ENCODE measurements around the gene TLK1. TPM values are rescaled to one million over a fixed set of nuclear protein-coding genes. Genes with fewer than 3 reads are reported as not detected.

TLK1 gene
- total RNA-seq, 1 donor from 2014 or later = 45.7 TPM

- H3K4me3 Mint-ChIP-seq (ENCODE audit: unreplicated experiment) = no peak overlapping the region
- DNase-seq = no peak
Observed at GRCh38 chr2:170971071-170971470, 189.6 kb downstream of the TLK1 start.

GRCh38 chr2:170969872-170970496, 190.7 kb downstream of the TLK1 start:
- peaks cover 4% of the 10 kb centered on the region for H3K4me1 Mint-ChIP-seq (ENCODE audit: low read depth, unreplicated experiment)
- H3K4me3 Mint-ChIP-seq (ENCODE audit: unreplicated experiment) = no peak overlapping the region
- no peak for TF ChIP-seq CTCF (IDR thresholded peaks at IDR 0.05; ENCODE audit: partially characterized antibody, unreplicated experiment)
- H3K27me3 Mint-ChIP-seq (ENCODE audit: unreplicated experiment) = peaks cover 6% of the 10 kb centered on the region
- H3K27ac Mint-ChIP-seq (ENCODE audit: unreplicated experiment) = no peak overlapping the region
- DNase-seq = no peak
- no peaks in the 10 kb centered on the region for H3K36me3 Mint-ChIP-seq (ENCODE audit: unreplicated experiment)
- no peaks in the 10 kb centered on the region for H3K9me3 Mint-ChIP-seq (ENCODE audit: unreplicated experiment)

More at GRCh38 chr2:170971071-170971470, 189.6 kb downstream of the TLK1 start:
- Mint-ChIP-seq H3K27ac (ENCODE audit: unreplicated experiment) (no peak overlapping the region), H3K4me1 (ENCODE audit: low read depth, unreplicated experiment) (peaks cover 4% of the 10 kb centered on the region), H3K9me3 (ENCODE audit: unreplicated experiment) (no peaks in the 10 kb centered on the region), H3K27me3 (ENCODE audit: unreplicated experiment) (peaks cover 6% of the 10 kb centered on the region), H3K36me3 (ENCODE audit: unreplicated experiment) (no peaks in the 10 kb centered on the region)
- TF ChIP-seq CTCF (IDR thresholded peaks at IDR 0.05; ENCODE audit: partially characterized antibody, unreplicated experiment) = no peak

GRCh38 chr2:170969030-170969429, 191.7 kb downstream of the TLK1 start:
- no peaks in the 10 kb centered on the region for H3K4me1 Mint-ChIP-seq (ENCODE audit: low read depth, unreplicated experiment)
- no peaks in the 10 kb centered on the region for H3K36me3 Mint-ChIP-seq (ENCODE audit: unreplicated experiment)
- H3K4me3 Mint-ChIP-seq (ENCODE audit: unreplicated experiment) = no peak overlapping the region
- no peak for DNase-seq
- no peaks in the 10 kb centered on the region for H3K27me3 Mint-ChIP-seq (ENCODE audit: unreplicated experiment)
- TF ChIP-seq CTCF (IDR thresholded peaks at IDR 0.05; ENCODE audit: partially characterized antibody, unreplicated experiment) = no peak
- H3K9me3 Mint-ChIP-seq (ENCODE audit: unreplicated experiment) = no peaks in the 10 kb centered on the region
- H3K27ac Mint-ChIP-seq (ENCODE audit: unreplicated experiment) = no peak overlapping the region

- H3K27ac Mint-ChIP-seq (ENCODE audit: unreplicated experiment) = no peak overlapping the region
- H3K4me1 Mint-ChIP-seq (ENCODE audit: low read depth, unreplicated experiment) = no peaks in the 10 kb centered on the region
- no peak overlapping the region for H3K4me3 Mint-ChIP-seq (ENCODE audit: unreplicated experiment)
- H3K9me3 Mint-ChIP-seq (ENCODE audit: unreplicated experiment) = no peaks in the 10 kb centered on the region
- H3K36me3 Mint-ChIP-seq (ENCODE audit: unreplicated experiment) = no peaks in the 10 kb centered on the region
- DNase-seq = no peak
- no peaks in the 10 kb centered on the region for H3K27me3 Mint-ChIP-seq (ENCODE audit: unreplicated experiment)
- no peak for TF ChIP-seq CTCF (IDR thresholded peaks at IDR 0.05; ENCODE audit: partially characterized antibody, unreplicated experiment)
Observed at GRCh38 chr2:170968205-170969003, 192.3 kb downstream of the TLK1 start.

GRCh38 chr2:170967553-170967952, 193.1 kb downstream of the TLK1 start:
- Mint-ChIP-seq H3K9me3 (ENCODE audit: unreplicated experiment) (no peaks in the 10 kb centered on the region), H3K36me3 (ENCODE audit: unreplicated experiment) (no peaks in the 10 kb centered on the region), H3K27me3 (ENCODE audit: unreplicated experiment) (peaks cover 2% of the 10 kb centered on the region), H3K4me3 (ENCODE audit: unreplicated experiment) (no peak overlapping the region), H3K27ac (ENCODE audit: unreplicated experiment) (no peak overlapping the region), H3K4me1 (ENCODE audit: low read depth, unreplicated experiment) (no peaks in the 10 kb centered on the region)
- DNase-seq = no peak
- TF ChIP-seq CTCF (IDR thresholded peaks at IDR 0.05; ENCODE audit: partially characterized antibody, unreplicated experiment) = no peak

All from glutamatergic neuron (in vitro differentiated cells).